HUES6 (cell line): ENCODE results near the gene GARIN1A.
"Not testable (repeated sequence)": the region's sequence is repeated elsewhere in the genome, so short reads cannot be mapped to it uniquely, and the experiment has no call there.

Experiments
- H3K27ac ChIP-seq: 2 replicates; pipeline ENCODE4 v1.7.0; 2013; ENCODE audit warnings: low read depth, mild to moderate bottlenecking, low read length, inconsistent platforms
- H3K27me3 ChIP-seq: 2 replicates; pipeline ENCODE4 v1.6.1; 2013; ENCODE audit warnings: low read length; ENCODE audit not compliant: control insufficient read depth, insufficient read depth
- H3K36me3 ChIP-seq: 2 replicates; pipeline ENCODE4 v1.6.1; 2013; ENCODE audit warnings: low read length; ENCODE audit not compliant: control insufficient read depth, insufficient read depth
- H3K4me1 ChIP-seq: 2 replicates; pipeline ENCODE4 v1.6.1; 2013; ENCODE audit warnings: low read length; ENCODE audit not compliant: control insufficient read depth, insufficient read depth
- H3K4me3 ChIP-seq: 2 replicates; pipeline ENCODE4 v1.5.1; 2013; ENCODE audit warnings: low read depth, low read length
- H3K9ac ChIP-seq: one replicate; pipeline ENCODE4 v1.6.1; 2013; ENCODE audit warnings: mild to moderate bottlenecking, low read length
- H3K9me3 ChIP-seq: 2 replicates; pipeline ENCODE4 v1.6.1; 2013; ENCODE audit warnings: low read depth, low read length; ENCODE audit not compliant: control insufficient read depth, insufficient read depth

Gene GARIN1A

GRCh38 chr7:128660596-128660995 is 11.5 kb upstream of the GARIN1A start:
- no peak overlapping the region for H3K4me3 ChIP-seq
- peaks cover 25% of the 10 kb centered on the region for H3K9me3 ChIP-seq
- H3K4me1 ChIP-seq: no peaks in the 10 kb centered on the region
- H3K36me3 ChIP-seq: no peaks in the 10 kb centered on the region
- no peak overlapping the region for H3K9ac ChIP-seq
- no peak overlapping the region for H3K27ac ChIP-seq
- no peaks in the 10 kb centered on the region for H3K27me3 ChIP-seq

GRCh38 chr7:128661446-128661845 is 10.6 kb upstream of the GARIN1A start:
- Histone ChIP-seq H3K27ac (no peak overlapping the region), H3K36me3 (no peaks in the 10 kb centered on the region), H3K4me3 (no peak overlapping the region)

GRCh38 chr7:128662091-128662490 is 10.0 kb upstream of the GARIN1A start:
- Histone ChIP-seq H3K4me1 (no peaks in the 10 kb centered on the region), H3K27ac (no peak overlapping the region), H3K9me3 (peaks cover 25% of the 10 kb centered on the region)

More at GRCh38 chr7:128661446-128661845, 10.6 kb upstream of the GARIN1A start:
- H3K27me3 ChIP-seq: no peaks in the 10 kb centered on the region
- H3K9ac ChIP-seq: no peak overlapping the region
- H3K9me3 ChIP-seq: peaks cover 25% of the 10 kb centered on the region
- no peaks in the 10 kb centered on the region for H3K4me1 ChIP-seq

GRCh38 chr7:128663223-128663622 is 8.9 kb upstream of the GARIN1A start:
- not testable (repeated sequence) for H3K27ac ChIP-seq

More at GRCh38 chr7:128662091-128662490, 10.0 kb upstream of the GARIN1A start:
- Histone ChIP-seq H3K27me3 (no peaks in the 10 kb centered on the region), H3K36me3 (no peaks in the 10 kb centered on the region), H3K9ac (no peak overlapping the region), H3K4me3 (no peak overlapping the region)

GRCh38 chr7:128665057-128665456 is 7.0 kb upstream of the GARIN1A start:
- Histone ChIP-seq H3K27ac (no peak overlapping the region), H3K4me1 (no peaks in the 10 kb centered on the region), H3K36me3 (no peaks in the 10 kb centered on the region), H3K9ac (no peak overlapping the region), H3K9me3 (peaks cover 21% of the 10 kb centered on the region), H3K4me3 (no peak overlapping the region), H3K27me3 (no peaks in the 10 kb centered on the region)

More at GRCh38 chr7:128663223-128663622, 8.9 kb upstream of the GARIN1A start:
- H3K9ac ChIP-seq, H3K4me3 ChIP-seq, H3K27me3 ChIP-seq, H3K36me3 ChIP-seq, H3K4me1 ChIP-seq: not testable (repeated sequence)
- H3K9me3 ChIP-seq: peaks cover 25% of the 10 kb centered on the region

- no peaks in the 10 kb centered on the region for H3K27me3 ChIP-seq
- no peaks in the 10 kb centered on the region for H3K36me3 ChIP-seq
- H3K27ac ChIP-seq: no peak overlapping the region
- peaks cover 13% of the 10 kb centered on the region for H3K9me3 ChIP-seq
- H3K4me3 ChIP-seq: no peak overlapping the region
- H3K9ac ChIP-seq: no peak overlapping the region
- H3K4me1 ChIP-seq: no peaks in the 10 kb centered on the region
Observed at GRCh38 chr7:128666200-128666599, 5.9 kb upstream of the GARIN1A start.

- H3K9ac ChIP-seq: no peak overlapping the region
- no peaks in the 10 kb centered on the region for H3K4me1 ChIP-seq
- H3K4me3 ChIP-seq: no peak overlapping the region
- no peaks in the 10 kb centered on the region for H3K9me3 ChIP-seq
- no peaks in the 10 kb centered on the region for H3K36me3 ChIP-seq
- no peaks in the 10 kb centered on the region for H3K27me3 ChIP-seq
- H3K27ac ChIP-seq: no peak overlapping the region
Observed at GRCh38 chr7:128672927-128673517, 930 bp downstream of the GARIN1A start.

GRCh38 chr7:128673571-128673970 is 1.5 kb downstream of the GARIN1A start:
- no peaks in the 10 kb centered on the region for H3K36me3 ChIP-seq
- no peak overlapping the region for H3K9ac ChIP-seq
- H3K27me3 ChIP-seq: no peaks in the 10 kb centered on the region
- no peak overlapping the region for H3K27ac ChIP-seq
- no peaks in the 10 kb centered on the region for H3K9me3 ChIP-seq
- no peaks in the 10 kb centered on the region for H3K4me1 ChIP-seq
- H3K4me3 ChIP-seq: no peak overlapping the region

GRCh38 chr7:128676665-128677064 is 4.6 kb downstream of the GARIN1A start:
- H3K27ac ChIP-seq: no peak overlapping the region
- no peaks in the 10 kb centered on the region for H3K9me3 ChIP-seq
- H3K36me3 ChIP-seq: no peaks in the 10 kb centered on the region
- no peaks in the 10 kb centered on the region for H3K27me3 ChIP-seq
- H3K9ac ChIP-seq: no peak overlapping the region
- no peaks in the 10 kb centered on the region for H3K4me1 ChIP-seq
- no peak overlapping the region for H3K4me3 ChIP-seq

GRCh38 chr7:128679920-128680319 is 7.8 kb downstream of the GARIN1A start:
- Histone ChIP-seq H3K9ac (no peak overlapping the region), H3K4me3 (no peak overlapping the region), H3K36me3 (no peaks in the 10 kb centered on the region), H3K27ac (no peak overlapping the region), H3K27me3 (no peaks in the 10 kb centered on the region), H3K9me3 (no peaks in the 10 kb centered on the region), H3K4me1 (no peaks in the 10 kb centered on the region)

GRCh38 chr7:128681794-128682537 is 9.9 kb downstream of the GARIN1A start:
- Histone ChIP-seq H3K9me3 (no peaks in the 10 kb centered on the region), H3K36me3 (no peaks in the 10 kb centered on the region), H3K4me1 (no peaks in the 10 kb centered on the region), H3K4me3 (no peak overlapping the region), H3K27me3 (no peaks in the 10 kb centered on the region), H3K9ac (no peak overlapping the region), H3K27ac (no peak overlapping the region)
